ENCODE measurements around the gene CRACDL.

The CRACDL gene

DNA sequence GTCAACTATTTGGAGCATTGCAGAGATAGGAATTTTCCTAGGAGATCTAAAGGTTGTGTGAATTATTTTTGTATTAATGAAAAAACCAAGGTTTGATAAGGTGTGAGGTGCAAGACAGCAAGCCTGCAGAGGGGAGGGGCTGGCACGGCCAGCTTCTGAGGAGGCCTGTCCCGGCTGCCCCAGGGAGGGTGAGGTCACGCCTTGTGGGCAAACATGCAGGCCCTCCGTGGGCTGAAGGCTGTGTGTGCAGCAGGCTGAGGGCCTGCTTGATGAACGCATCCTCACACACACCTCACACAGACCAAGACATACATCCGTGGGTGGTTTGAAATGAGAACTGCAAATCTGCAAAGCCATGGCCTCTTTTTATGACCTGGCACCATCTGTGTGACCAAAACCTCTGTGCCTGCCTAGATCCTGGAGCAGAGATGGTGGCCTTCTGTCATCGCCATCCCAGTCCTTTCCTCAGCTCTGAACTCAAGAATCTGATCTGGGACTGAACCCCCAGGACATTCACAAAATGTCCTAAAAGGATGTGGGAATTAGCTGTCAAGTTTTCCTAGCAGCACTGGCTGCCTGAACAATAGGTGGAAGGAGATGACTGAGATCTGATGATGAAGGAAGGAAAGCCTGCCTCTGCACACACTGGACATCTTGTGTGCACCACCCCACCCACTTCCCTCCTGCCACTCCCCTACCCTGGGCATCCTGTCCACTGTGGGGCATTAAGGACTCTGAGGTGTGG is 102.7 kb downstream of the CRACDL start:
- TF ChIP-seq, protein P1, sequence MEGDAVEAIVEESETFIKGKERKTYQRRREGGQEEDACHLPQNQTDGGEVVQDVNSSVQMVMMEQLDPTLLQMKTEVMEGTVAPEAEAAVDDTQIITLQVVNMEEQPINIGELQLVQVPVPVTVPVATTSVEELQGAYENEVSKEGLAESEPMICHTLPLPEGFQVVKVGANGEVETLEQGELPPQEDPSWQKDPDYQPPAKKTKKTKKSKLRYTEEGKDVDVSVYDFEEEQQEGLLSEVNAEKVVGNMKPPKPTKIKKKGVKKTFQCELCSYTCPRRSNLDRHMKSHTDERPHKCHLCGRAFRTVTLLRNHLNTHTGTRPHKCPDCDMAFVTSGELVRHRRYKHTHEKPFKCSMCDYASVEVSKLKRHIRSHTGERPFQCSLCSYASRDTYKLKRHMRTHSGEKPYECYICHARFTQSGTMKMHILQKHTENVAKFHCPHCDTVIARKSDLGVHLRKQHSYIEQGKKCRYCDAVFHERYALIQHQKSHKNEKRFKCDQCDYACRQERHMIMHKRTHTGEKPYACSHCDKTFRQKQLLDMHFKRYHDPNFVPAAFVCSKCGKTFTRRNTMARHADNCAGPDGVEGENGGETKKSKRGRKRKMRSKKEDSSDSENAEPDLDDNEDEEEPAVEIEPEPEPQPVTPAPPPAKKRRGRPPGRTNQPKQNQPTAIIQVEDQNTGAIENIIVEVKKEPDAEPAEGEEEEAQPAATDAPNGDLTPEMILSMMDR (IDR thresholded peaks at IDR 0.05): no peak
- DNase-seq (ENCODE audit: low spot score): peak; percentile 71
- H3K4me3 ChIP-seq: no peak overlapping the region
- peak overlapping the region in 1 of 2 donors; percentile 80 for H3K27ac ChIP-seq

DNA sequence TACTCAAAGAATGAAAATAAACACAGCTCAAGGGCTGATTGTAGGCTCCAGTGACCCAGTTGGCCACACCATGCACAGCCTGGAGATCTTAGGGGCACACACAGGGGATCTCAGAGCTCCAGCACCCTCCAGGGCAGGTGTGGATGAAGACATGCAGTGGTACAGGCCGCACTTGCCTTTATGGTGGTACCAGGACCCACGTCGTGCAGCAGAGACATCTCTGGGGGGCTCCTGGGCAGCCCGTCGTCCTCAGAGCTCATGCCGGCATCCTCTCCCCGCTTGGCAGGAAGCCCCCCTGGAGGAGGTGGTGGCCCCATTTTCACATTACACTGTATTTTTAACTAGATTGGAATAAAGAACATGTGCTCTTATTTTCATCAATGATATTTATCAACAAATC is 103.9 kb downstream of the CRACDL start:
- Histone ChIP-seq H3K27ac (peak overlapping the region in 1 of 2 donors; percentile 12), H3K4me3 (no peak overlapping the region)
- peak; percentile 64 for DNase-seq (ENCODE audit: low spot score)
- TF ChIP-seq, protein P1 (IDR thresholded peaks at IDR 0.05): no peak

DNA sequence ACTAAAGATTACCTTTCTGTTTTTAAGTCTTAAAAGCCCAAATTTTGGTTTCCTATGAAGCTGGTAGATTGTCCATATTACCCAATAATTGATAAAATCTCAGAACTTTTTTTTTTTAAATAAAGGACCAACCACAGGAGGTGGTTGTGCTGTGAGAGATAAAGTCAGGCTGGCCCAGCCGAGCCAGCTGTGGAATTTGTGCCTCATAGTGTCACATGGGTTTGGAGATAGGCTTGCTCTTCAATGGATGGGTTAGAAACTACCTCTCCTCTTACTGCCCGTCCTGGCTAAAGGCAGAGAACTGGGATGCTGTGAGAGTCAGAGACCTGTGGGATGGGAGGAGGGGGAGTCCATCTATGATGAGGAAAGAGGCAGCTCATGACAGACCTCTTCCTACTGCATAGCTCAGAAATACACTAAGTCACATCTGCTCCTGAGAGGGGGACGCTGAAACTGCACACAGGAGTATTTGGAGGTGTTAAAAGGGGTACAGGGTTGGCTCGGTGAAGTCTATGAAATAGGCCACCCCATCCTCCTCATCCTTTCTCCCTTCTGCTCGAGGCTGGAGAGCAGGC is 105.4 kb downstream of the CRACDL start:
- H3K4me3 ChIP-seq: no peak overlapping the region

DNA sequence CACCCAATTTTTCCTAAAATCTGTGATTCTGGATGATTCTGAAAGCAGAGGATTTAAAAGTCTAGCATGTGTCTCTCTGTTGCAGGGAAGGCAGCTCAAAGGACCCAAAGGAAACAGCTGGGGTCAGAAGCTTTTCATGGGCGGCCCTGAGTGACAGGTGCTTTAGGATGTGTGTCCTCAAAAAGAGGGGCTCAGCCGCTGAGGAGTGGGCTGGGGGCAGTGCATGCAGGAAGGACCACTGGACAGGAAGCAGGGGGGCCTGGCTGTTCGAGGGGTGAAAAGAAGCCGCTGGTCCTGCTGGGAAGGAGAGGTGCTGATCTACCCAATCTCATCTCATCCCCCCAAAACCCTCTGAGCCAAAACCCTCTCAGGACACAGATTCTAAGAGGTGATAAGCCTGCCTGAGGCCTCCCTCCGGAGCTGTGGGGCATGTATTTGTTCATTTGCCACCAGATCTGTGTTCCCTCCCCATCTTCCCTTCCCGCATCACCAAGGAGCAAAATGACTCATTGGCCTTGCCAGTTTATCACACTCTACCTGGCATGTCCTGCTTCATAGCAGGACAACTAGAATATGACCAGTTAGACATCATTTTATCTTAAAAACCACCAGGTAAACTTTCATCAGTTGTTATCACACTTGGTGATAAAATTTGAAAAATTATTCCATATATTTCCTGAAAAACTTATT is 106.3 kb downstream of the CRACDL start:
- Histone ChIP-seq H3K4me3 (no peak overlapping the region), H3K27ac (no peak overlapping the region)
- TF ChIP-seq, protein P1 (IDR thresholded peaks at IDR 0.05): no peak
- DNase-seq (ENCODE audit: low spot score): peak; percentile 66

More for the DNA sequence above, 105.4 kb downstream of the CRACDL start:
- no peak overlapping the region for H3K27ac ChIP-seq
- DNase-seq (ENCODE audit: low spot score): no peak
- TF ChIP-seq, protein P1 (IDR thresholded peaks at IDR 0.05): no peak

DNA sequence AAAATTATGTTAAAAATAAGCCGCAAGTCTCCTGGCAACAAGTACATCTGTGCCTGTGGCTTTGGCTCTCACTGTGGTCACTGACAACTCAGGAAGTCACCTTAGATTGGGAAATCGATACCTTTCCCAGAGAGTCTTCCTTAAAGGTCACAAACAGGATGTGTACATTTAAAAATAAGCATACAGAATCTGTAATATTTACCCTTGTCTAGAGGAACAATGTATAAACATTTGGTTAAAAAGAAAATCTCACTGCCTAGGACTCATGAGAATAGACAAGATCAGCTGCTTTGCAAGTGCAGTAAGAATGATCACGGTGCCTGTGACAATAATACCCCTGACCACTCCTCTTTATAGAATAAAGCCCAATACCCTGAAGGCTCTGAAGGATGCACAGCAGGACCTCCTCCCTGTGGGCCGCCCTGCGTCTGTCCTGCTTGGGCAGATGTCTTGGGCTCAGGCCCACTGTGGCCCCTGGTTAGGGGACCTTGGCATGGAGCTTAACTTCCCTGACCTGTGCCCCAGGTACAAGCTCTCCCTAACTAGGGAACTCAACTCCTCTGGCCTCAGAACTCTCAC is 107.1 kb downstream of the CRACDL start:
- Histone ChIP-seq H3K27ac (no peak overlapping the region), H3K4me3 (no peak overlapping the region)
- TF ChIP-seq, protein P1 (IDR thresholded peaks at IDR 0.05): no peak
- DNase-seq (ENCODE audit: low spot score): peak; percentile 53

DNA sequence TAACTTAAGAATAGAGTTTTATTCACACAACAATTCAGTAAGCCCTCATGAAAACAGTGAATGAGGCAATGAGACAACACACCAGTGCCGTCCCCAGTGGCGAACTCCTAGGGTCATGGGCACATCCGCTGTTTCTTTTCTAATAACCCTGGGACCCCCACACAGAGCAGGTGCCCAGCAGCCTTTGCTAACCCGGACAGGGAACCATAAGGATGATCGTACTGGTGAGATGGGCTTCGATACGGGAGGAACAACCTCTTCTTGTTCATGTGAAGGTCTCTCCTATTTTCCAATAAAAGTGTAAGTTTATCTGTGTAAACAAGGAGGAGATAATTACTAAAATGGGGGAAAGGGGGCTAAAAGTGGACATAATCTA is 107.7 kb downstream of the CRACDL start:
- TF ChIP-seq, protein P1 (IDR thresholded peaks at IDR 0.05): no peak
- no peak for DNase-seq (ENCODE audit: low spot score)
- Histone ChIP-seq H3K4me3 (no peak overlapping the region), H3K27ac (no peak overlapping the region)

All from coronary artery (tissue), 2 donors.